Lower leg skin (tissue), 3 donors: ENCODE results near the gene TP53I13.

ENCODE experiments used
- POLR2A ChIP-seq, 2 donors: fragments of 450-650 bp; IDR thresholded peaks; one replicate each; pipeline ENCODE4 v1.6.1; 2016 to 2017; ENCODE audit warnings: antibody characterized with exemption in 2 of 2, mild to moderate bottlenecking in 1 of 2, moderate library complexity in 1 of 2
- TF ChIP-seq, protein P1 (sequence below), 3 donors: fragments of 450-650 bp; IDR thresholded peaks; one replicate each; pipeline ENCODE4 v1.5.1; 2016; ENCODE audit warnings: antibody characterized with exemption in 3 of 3, mild to moderate bottlenecking in 3 of 3, moderate library complexity in 2 of 3

GRCh38 chr17:29620271-29620670 is 51.8 kb downstream of the TP53I13 start:
- TF ChIP-seq, protein P1, sequence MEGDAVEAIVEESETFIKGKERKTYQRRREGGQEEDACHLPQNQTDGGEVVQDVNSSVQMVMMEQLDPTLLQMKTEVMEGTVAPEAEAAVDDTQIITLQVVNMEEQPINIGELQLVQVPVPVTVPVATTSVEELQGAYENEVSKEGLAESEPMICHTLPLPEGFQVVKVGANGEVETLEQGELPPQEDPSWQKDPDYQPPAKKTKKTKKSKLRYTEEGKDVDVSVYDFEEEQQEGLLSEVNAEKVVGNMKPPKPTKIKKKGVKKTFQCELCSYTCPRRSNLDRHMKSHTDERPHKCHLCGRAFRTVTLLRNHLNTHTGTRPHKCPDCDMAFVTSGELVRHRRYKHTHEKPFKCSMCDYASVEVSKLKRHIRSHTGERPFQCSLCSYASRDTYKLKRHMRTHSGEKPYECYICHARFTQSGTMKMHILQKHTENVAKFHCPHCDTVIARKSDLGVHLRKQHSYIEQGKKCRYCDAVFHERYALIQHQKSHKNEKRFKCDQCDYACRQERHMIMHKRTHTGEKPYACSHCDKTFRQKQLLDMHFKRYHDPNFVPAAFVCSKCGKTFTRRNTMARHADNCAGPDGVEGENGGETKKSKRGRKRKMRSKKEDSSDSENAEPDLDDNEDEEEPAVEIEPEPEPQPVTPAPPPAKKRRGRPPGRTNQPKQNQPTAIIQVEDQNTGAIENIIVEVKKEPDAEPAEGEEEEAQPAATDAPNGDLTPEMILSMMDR (IDR thresholded peaks at IDR 0.05): no peak
- TF ChIP-seq POLR2A (IDR thresholded peaks at IDR 0.05): no peak
